Tibial nerve (tissue), 3 donors: ENCODE data around the gene DENND11.

ENCODE experiments used
- POLR2A ChIP-seq, 2 donors: fragments of 450-650 bp; IDR thresholded peaks; one replicate each; pipeline ENCODE4 v1.6.1; 2017; ENCODE audit warnings: antibody characterized with exemption in 2 of 2, mild to moderate bottlenecking in 2 of 2, moderate library complexity in 2 of 2
- TF ChIP-seq, protein P1 (sequence below), 5 experiments: fragments of 200-600 bp in 3 of 5; fragments of 450-650 bp in 2 of 5; sonication (generic) in 3 of 5; IDR thresholded peaks; one replicate each; pipeline ENCODE4 v1.5.1; 2016 to 2019; ENCODE audit warnings: antibody characterized with exemption in 5 of 5, mild to moderate bottlenecking in 3 of 5, moderate library complexity in 2 of 5

GRCh38 chr7:141686074-141686473, 15.9 kb downstream of the DENND11 start:
- TF ChIP-seq, protein P1, sequence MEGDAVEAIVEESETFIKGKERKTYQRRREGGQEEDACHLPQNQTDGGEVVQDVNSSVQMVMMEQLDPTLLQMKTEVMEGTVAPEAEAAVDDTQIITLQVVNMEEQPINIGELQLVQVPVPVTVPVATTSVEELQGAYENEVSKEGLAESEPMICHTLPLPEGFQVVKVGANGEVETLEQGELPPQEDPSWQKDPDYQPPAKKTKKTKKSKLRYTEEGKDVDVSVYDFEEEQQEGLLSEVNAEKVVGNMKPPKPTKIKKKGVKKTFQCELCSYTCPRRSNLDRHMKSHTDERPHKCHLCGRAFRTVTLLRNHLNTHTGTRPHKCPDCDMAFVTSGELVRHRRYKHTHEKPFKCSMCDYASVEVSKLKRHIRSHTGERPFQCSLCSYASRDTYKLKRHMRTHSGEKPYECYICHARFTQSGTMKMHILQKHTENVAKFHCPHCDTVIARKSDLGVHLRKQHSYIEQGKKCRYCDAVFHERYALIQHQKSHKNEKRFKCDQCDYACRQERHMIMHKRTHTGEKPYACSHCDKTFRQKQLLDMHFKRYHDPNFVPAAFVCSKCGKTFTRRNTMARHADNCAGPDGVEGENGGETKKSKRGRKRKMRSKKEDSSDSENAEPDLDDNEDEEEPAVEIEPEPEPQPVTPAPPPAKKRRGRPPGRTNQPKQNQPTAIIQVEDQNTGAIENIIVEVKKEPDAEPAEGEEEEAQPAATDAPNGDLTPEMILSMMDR (IDR thresholded peaks at IDR 0.05), result no peak
- no peak for TF ChIP-seq POLR2A (IDR thresholded peaks at IDR 0.05)
